Effector memory CD8-positive, alpha-beta T cell (primary cell): ENCODE data around the gene STK39.
A peak's percentile ranks its signal among the peaks of the same experiment; 100 is the strongest.

ENCODE experiments used
- ATAC-seq: fragments of 150-1000 bp; cut with Tn5 transposase; replicated peaks from 2 replicates; pipeline ENCODE4 v1.10.0; 2021; ENCODE audit warnings: mild to moderate bottlenecking, moderate library complexity
- DNase-seq, 3 experiments: peaks; one replicate each; pipeline ENCODE4 v3.0.0; 2021
- H3K27ac Mint-ChIP-seq, 2 donors: one replicate each; pipeline ENCODE4 v1.8.0; 2022; ENCODE audit warnings: mild to moderate bottlenecking in 2 of 2, mixed read lengths in 2 of 2, moderate library complexity in 2 of 2
- H3K27me3 Mint-ChIP-seq, 2 donors: one replicate each; pipeline ENCODE4 v1.8.0; 2022; ENCODE audit warnings: mixed read lengths in 2 of 2
- H3K36me3 Mint-ChIP-seq: one replicate; pipeline ENCODE4 v1.8.0; 2022; ENCODE audit warnings: mild to moderate bottlenecking, moderate library complexity, mixed read lengths; ENCODE audit not compliant: insufficient read depth
- H3K4me1 Mint-ChIP-seq, 2 donors: one replicate each; pipeline ENCODE4 v1.8.0; 2022; ENCODE audit warnings: low read depth in 2 of 2, mixed read lengths in 2 of 2
- H3K4me3 Mint-ChIP-seq, 2 donors: one replicate each; pipeline ENCODE4 v1.8.0; 2022; ENCODE audit warnings: mild to moderate bottlenecking in 2 of 2, mixed read lengths in 2 of 2, moderate library complexity in 2 of 2
- H3K9me3 Mint-ChIP-seq, 2 donors: one replicate each; pipeline ENCODE4 v1.8.0; 2022; ENCODE audit warnings: mixed read lengths in 2 of 2

The STK39 gene

GRCh38 chr2:168152902-168153530, 94.4 kb downstream of the STK39 start:
- Mint-ChIP-seq H3K9me3 (no peaks in the 10 kb centered on the region), H3K4me3 (no peak overlapping the region), H3K27ac (no peak overlapping the region), H3K4me1 (peaks cover 16 to 43% of the 10 kb centered on the region in 2 donors), H3K36me3 (no peaks in the 10 kb centered on the region), H3K27me3 (no peaks in the 10 kb centered on the region)
- no peak for DNase-seq
- no peak for ATAC-seq

DNA sequence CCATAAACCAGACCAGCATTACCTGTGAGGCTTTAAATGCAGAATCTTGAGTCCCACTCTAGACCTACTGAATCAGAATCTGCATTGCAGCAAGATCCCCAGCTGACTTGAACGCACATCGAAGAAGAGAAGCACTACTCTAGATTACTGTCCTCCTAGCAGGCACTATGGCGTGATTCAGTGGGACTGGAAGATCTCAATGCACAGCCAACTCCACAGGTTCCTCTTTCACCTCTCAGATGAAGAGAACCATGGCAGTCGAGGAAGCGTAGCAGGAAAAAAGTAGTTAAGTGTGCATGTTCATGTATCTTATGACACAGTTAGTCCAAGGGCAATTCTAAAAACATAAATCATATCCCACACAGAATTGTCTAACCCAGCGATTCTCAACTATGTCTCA, 97.4 kb downstream of the STK39 start:
- no peak for ATAC-seq
- H3K4me3 Mint-ChIP-seq = no peak overlapping the region
- H3K36me3 Mint-ChIP-seq = no peaks in the 10 kb centered on the region
- no peaks in the 10 kb centered on the region for H3K9me3 Mint-ChIP-seq
- H3K4me1 Mint-ChIP-seq = peaks cover 14 to 43% of the 10 kb centered on the region in 2 donors
- DNase-seq = no peak
- no peak overlapping the region for H3K27ac Mint-ChIP-seq
- H3K27me3 Mint-ChIP-seq = no peaks in the 10 kb centered on the region

DNA sequence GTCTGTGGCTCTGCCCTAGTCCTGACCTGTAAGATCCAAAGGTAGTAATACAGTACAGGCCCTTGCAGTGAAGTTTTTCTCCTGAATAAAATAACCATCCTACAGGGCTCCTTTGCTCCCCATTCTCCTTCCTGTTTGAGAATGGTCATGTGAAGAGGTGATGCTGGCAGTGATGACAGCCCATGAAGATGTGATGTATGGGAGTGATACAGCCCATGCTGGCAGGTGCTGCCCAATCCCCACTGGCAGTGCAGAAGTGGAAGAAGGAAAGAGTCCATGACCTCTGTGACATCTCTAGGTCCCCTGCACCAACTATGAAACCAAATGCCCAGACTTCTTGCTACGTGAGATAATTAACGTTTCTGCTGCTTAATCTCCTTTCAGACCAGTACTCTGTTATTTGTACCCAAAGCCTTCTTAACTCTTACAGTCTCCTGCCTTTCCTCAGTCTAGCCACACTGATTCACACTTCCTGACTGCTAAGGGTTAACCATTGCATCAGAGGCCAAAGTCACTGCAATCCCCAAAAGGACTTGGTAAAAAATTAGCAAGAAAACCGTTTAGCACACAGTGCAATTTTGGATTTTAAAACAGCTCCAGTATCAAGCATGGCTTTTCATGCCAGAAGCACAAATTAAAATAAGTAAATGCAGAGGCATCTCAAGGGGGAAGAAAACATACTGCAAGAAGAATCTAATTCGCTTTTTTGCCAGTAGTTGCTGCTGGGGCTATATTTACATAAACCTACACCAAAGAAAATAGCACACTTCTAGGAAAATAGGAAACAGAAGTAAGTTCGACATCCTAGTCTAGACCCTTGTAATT, 98.0 kb downstream of the STK39 start:
- Mint-ChIP-seq H3K4me3 (no peak overlapping the region), H3K9me3 (no peaks in the 10 kb centered on the region), H3K4me1 (peaks cover 13 to 43% of the 10 kb centered on the region in 2 donors), H3K27ac (peak overlapping the region; percentile 38 to 50), H3K27me3 (no peaks in the 10 kb centered on the region), H3K36me3 (no peaks in the 10 kb centered on the region)
- no peak for ATAC-seq
- no peak for DNase-seq

DNA sequence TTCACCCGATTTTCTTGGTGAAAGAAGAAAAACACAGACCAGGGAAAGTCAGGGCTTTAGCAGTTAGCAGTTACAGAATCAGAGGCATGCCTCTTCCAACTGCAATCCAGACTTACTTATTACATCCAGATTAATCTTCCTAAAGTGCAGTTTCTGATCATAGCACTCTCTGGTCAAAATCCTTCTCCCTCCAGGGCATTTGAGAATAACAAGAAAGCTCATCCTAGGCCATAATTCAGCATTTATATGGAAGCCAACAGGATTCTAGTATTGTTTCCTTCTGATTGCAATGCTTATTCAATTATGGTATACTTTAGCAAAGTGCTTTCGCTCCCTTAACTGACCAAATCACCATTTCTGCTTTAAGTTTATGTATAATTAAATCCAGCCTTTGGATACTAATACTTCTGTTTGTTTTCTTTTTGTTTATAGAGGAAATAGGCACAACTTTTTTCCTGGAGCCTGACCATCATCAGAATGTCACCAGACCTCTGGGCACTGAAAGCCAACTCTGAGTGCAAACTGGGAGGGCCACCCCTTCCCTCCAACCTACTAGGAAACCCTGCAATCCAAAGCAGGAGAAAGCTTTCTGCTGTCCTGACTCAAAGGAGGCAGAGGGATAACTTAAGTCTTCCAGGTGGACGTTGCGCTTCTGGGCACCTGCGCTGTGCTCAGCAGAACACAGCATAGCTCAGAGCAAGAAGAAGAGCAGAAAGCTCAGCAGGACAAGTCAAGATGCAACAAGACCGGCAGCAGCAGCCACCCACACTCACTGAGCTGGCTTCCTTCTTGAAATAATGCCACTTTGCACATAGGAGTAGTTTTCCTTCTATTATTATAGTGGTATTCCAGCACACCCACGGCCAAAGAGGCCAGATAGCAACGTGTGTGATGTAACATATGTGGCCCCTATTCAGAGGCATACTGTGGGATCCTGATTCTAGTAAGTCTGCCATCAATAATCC, 99.3 kb downstream of the STK39 start:
- no peak overlapping the region for H3K4me3 Mint-ChIP-seq
- DNase-seq (no peak), ATAC-seq (no peak)
- peak overlapping the region; percentile 65 to 66 for H3K27ac Mint-ChIP-seq
- no peaks in the 10 kb centered on the region for H3K27me3 Mint-ChIP-seq
- peaks cover 12 to 40% of the 10 kb centered on the region in 2 donors for H3K4me1 Mint-ChIP-seq
- no peaks in the 10 kb centered on the region for H3K9me3 Mint-ChIP-seq
- H3K36me3 Mint-ChIP-seq = no peaks in the 10 kb centered on the region

DNA sequence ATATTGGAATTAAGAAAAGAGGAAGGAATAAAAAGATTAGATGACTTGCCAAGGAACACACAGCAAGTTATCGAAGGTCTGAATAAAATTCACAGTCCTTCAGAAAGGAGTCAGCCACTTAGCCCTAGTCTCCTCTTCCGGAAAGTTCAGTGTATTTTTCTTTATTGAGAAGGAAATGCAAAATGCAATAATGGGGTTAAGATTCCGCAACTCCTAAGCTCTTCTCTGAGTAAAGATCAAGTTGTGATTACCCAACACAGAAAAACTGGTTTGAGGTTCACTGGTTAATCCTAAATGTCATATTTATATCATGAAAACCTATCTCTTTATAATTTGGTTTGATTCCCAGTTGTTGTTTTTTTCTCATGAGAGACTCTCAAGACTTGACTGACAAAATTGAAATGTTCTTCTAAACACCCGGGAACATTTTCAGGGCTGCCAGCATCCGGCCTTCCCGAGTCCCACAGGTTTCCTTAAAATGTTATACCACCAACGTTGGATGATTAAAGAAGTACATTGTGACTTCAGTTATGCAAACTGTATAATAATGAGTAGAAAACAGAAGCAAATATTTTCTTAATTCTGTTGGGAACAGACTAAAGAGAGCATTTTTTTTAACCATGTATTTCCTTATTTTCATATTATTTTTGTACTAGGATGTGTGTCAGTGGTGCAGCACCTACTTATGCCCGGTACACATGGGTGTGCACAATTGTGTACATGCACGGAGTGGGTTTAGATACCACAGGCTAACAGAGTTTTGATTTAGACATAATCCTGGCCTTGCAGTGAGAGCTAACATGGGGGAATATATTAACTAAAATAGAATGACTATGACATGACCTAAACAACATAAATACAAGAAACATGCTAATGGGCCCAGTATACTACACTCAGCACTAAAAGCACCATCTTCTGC, 100.2 kb downstream of the STK39 start:
- Mint-ChIP-seq H3K4me1 (peaks cover 14 to 47% of the 10 kb centered on the region in 2 donors), H3K36me3 (no peaks in the 10 kb centered on the region), H3K4me3 (no peak overlapping the region), H3K9me3 (no peaks in the 10 kb centered on the region), H3K27ac (peak overlapping the region in 1 of 2 donors; percentile 65), H3K27me3 (no peaks in the 10 kb centered on the region)
- no peak for ATAC-seq
- no peak for DNase-seq

DNA sequence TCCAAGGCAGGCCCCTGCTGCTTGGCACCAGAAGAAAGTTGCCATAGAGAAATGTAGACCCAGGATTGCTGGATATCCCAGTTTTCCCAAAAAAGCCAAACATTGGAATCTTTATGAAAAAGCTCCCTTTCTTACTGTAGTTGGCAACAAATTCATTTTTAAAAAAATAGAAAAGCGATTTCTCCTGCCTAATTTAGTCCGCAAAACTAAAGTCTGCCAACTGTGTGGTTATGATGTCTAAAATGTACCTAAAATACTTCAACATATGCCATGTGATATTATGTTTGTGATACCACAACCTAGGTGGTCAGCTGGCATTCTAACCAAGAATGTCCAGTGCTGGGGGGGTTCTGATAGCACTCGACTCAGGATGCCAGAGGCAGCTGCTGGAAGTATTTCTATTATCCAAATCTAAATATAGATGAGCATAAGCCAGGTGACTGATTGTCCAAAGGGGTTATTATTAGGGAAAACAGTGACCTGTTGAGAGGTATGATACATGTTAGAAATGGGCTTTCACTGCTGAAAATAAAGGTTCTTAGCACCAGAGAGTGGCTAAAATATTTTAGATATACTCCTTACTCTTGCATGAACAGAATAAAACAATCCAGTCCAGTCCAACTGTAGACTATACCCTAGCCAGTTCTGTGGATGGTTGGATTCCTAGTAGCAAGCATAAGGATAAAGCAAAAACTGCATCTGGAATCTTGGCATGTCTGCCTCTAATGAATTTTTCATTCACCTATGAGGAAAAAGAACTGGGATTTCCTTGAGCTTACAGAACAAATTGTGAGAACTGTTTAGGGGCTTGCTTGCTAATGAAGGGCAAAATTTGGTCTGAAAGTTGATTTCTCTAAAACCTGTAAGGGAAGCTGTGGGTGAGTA, 101.7 kb downstream of the STK39 start:
- Mint-ChIP-seq H3K4me1 (peaks cover 14 to 47% of the 10 kb centered on the region in 2 donors), H3K36me3 (no peaks in the 10 kb centered on the region), H3K4me3 (no peak overlapping the region), H3K9me3 (no peaks in the 10 kb centered on the region), H3K27ac (peak overlapping the region in 1 of 2 donors; percentile 54), H3K27me3 (no peaks in the 10 kb centered on the region)
- ATAC-seq (no peak), DNase-seq (no peak)

DNA sequence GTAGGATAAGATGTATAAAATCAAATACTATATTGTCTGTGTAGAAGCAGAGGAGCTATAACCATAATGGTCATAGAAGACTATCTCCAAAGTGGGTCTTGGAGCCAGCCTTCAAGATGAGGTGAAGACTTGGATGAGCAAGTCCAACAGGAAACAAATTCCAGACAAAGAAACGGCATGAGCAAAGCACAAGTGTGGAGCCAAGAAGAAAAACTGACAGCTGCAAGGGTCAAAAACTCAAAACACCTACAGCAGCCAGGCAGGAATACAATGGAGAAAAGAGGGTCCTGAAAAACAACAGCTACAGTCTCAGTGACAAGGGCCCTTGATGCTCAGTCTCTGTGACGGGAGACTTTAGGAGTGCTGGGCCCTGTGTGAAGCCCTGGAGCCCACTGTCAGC, 102.4 kb downstream of the STK39 start:
- no peak for ATAC-seq
- Mint-ChIP-seq H3K4me3 (no peak overlapping the region), H3K27me3 (no peaks in the 10 kb centered on the region), H3K4me1 (peaks cover 13 to 45% of the 10 kb centered on the region in 2 donors), H3K9me3 (no peaks in the 10 kb centered on the region), H3K36me3 (no peaks in the 10 kb centered on the region), H3K27ac (peak overlapping the region in 1 of 2 donors; percentile 7)
- no peak for DNase-seq

GRCh38 chr2:168143813-168144212, 103.6 kb downstream of the STK39 start:
- H3K9me3 Mint-ChIP-seq = no peaks in the 10 kb centered on the region
- ATAC-seq (no peak), DNase-seq (no peak)
- H3K4me3 Mint-ChIP-seq = no peak overlapping the region
- H3K27ac Mint-ChIP-seq = peak overlapping the region in 1 of 2 donors; percentile 16
- no peaks in the 10 kb centered on the region for H3K27me3 Mint-ChIP-seq
- peaks cover 7 to 33% of the 10 kb centered on the region in 2 donors for H3K4me1 Mint-ChIP-seq
- H3K36me3 Mint-ChIP-seq = peaks cover 1% of the 10 kb centered on the region

DNA sequence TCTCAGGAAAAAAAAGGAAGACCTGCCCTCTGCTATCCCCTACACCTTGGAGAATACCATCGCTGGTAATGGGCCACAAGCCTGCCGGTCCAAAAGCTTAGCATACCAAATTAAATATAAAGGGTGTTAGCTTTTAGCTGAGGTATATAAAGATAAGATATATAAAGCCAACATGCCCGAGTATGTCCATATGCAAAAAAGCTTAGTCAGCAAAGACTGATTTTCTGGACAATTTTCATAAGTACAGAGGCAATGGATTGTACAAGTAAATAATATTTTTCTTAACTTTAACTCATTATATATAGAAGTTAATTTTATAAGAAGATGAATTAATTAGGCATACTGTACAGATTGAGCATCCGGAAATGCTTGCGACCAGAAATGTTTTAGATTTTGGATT, 106.5 kb downstream of the STK39 start:
- Mint-ChIP-seq H3K4me3 (no peak overlapping the region), H3K36me3 (peaks cover 16% of the 10 kb centered on the region), H3K4me1 (peaks cover 4 to 28% of the 10 kb centered on the region in 2 donors), H3K27me3 (no peaks in the 10 kb centered on the region), H3K27ac (no peak overlapping the region), H3K9me3 (no peaks in the 10 kb centered on the region)
- no peak for DNase-seq
- no peak for ATAC-seq

GRCh38 chr2:168139852-168140251, 107.5 kb downstream of the STK39 start:
- Mint-ChIP-seq H3K4me1 (peaks cover 4 to 36% of the 10 kb centered on the region in 2 donors), H3K27ac (peak overlapping the region; percentile 49 to 51), H3K9me3 (no peaks in the 10 kb centered on the region), H3K27me3 (no peaks in the 10 kb centered on the region), H3K4me3 (no peak overlapping the region), H3K36me3 (peaks cover 17% of the 10 kb centered on the region)
- ATAC-seq (no peak), DNase-seq (no peak)

- Mint-ChIP-seq H3K27me3 (no peaks in the 10 kb centered on the region), H3K27ac (peak overlapping the region; percentile 4 to 29), H3K4me1 (peaks cover 4 to 35% of the 10 kb centered on the region in 2 donors), H3K4me3 (no peak overlapping the region), H3K36me3 (peaks cover 20% of the 10 kb centered on the region), H3K9me3 (no peaks in the 10 kb centered on the region)
- no peak for DNase-seq
- ATAC-seq = no peak
Observed at GRCh38 chr2:168138901-168139300, 108.5 kb downstream of the STK39 start.

DNA sequence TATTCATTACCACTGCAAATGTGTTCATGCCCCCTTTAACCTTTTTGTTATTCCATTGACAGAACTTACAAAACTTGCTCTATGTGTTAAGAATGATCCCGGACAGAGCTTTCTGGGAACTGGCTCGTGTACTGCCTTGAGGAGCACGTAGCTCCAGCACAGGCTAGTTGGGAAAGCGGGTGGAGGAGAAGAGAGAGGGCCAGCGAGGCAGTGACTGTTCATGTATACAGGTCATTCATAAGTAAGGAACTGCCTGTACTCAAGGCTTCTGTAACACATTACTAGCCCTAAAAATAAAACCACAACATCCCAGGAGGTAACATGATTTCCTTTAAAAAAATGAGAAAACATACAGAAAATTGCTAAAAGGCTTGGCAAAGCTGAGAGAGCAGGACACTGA, 109.0 kb downstream of the STK39 start:
- no peaks in the 10 kb centered on the region for H3K27me3 Mint-ChIP-seq
- ATAC-seq = no peak
- peak overlapping the region; percentile 4 to 29 for H3K27ac Mint-ChIP-seq
- no peaks in the 10 kb centered on the region for H3K9me3 Mint-ChIP-seq
- no peak overlapping the region for H3K4me3 Mint-ChIP-seq
- DNase-seq = no peak
- peaks cover 23% of the 10 kb centered on the region for H3K36me3 Mint-ChIP-seq
- peaks cover 4 to 32% of the 10 kb centered on the region in 2 donors for H3K4me1 Mint-ChIP-seq
